Esophagus muscularis mucosa (tissue), 4 donors: ENCODE measurements around the gene KIAA0513. TPM values are rescaled to one million over a fixed set of nuclear protein-coding genes. Genes with fewer than 3 reads are reported as not detected.

Experiments
- DNase-seq: peaks from one replicate; pipeline ENCODE4 v3.0.0-alpha.2; 2017; ENCODE audit errors: extremely low spot score
- H3K27ac ChIP-seq, 4 donors: fragments of 200-600 bp; sonication (generic); replicated peaks in 1 of 4; 1 replicate in 3 of 4; 2 replicates in 1 of 4; pipeline ENCODE4 v1.5.1; 2016 to 2019; ENCODE audit warnings: mild to moderate bottlenecking in 1 of 4
- H3K27me3 ChIP-seq, 4 donors: fragments of 200-600 bp; sonication (generic); one replicate each; pipeline versions ENCODE4 v1.5.1 to v1.6.0; 2016 to 2019
- H3K36me3 ChIP-seq, 4 donors: fragments of 200-600 bp; sonication (generic); one replicate each; pipeline ENCODE4 v1.5.1; 2016 to 2019
- H3K4me1 ChIP-seq, 4 donors: fragments of 200-600 bp; sonication (generic); one replicate each; pipeline ENCODE4 v1.5.1; 2016 to 2019
- H3K4me3 ChIP-seq, 4 donors: fragments of 200-600 bp; sonication (generic); 1 replicate in 2 of 4; 2 replicates in 2 of 4; pipeline ENCODE4 v1.5.1; 2016 to 2019; ENCODE audit warnings: mild to moderate bottlenecking in 4 of 4, moderate library complexity in 1 of 4
- H3K9me3 ChIP-seq, 4 donors: fragments of 200-600 bp; sonication (generic); 1 replicate in 3 of 4; 2 replicates in 1 of 4; pipeline ENCODE4 v1.5.1; 2016 to 2019
- EP300 ChIP-seq: sonication (generic); formaldehyde crosslinking; IDR thresholded peaks from one replicate; pipeline ENCODE4 v1.6.1; 2017; ENCODE audit warnings: antibody characterized with exemption
- POLR2A ChIP-seq: fragments of 450-650 bp; IDR thresholded peaks from one replicate; pipeline ENCODE4 v1.6.1; 2017; ENCODE audit warnings: antibody characterized with exemption, moderate library complexity, mild to moderate bottlenecking, low read depth
- POLR2AphosphoS5 ChIP-seq, 2 donors: sonication (generic); formaldehyde crosslinking; IDR thresholded peaks; one replicate each; pipeline ENCODE4 v1.6.1; 2017; ENCODE audit warnings: antibody characterized with exemption in 2 of 2
- WGBS: methylation state at CpG from one replicate; pipeline ENCODE4 v1.1.5; 2018; 5-methylcytosine and 5-hydroxymethylcytosine counted together
- intact Hi-C: fragments of 100-400 bp; cut with DNase I; formaldehyde crosslinking; loops from one replicate; pipeline ENCODE4 v1.15.1; 2023
- total RNA-seq, 4 donors: library from RNA; depleted of rRNA; stranded (reverse); fragments of >200 nt; gene quantifications; one replicate each; pipeline versions ENCODE4 v1.1.0 to v1.2.1, GENCODE V29; 2016
- TF ChIP-seq, protein P1 (sequence below), 3 experiments: fragments of 200-600 bp in 2 of 3; fragments of 450-650 bp in 1 of 3; sonication (generic) in 2 of 3; IDR thresholded peaks; one replicate each; pipeline ENCODE4 v1.5.1; 2017 to 2019; ENCODE audit warnings: antibody characterized with exemption in 3 of 3, mild to moderate bottlenecking in 2 of 3, moderate library complexity in 1 of 3

KIAA0513 gene
- total RNA-seq, 4 donors from 2014 or later = 16.4 to 28.8 (median 23.4) TPM

DNA sequence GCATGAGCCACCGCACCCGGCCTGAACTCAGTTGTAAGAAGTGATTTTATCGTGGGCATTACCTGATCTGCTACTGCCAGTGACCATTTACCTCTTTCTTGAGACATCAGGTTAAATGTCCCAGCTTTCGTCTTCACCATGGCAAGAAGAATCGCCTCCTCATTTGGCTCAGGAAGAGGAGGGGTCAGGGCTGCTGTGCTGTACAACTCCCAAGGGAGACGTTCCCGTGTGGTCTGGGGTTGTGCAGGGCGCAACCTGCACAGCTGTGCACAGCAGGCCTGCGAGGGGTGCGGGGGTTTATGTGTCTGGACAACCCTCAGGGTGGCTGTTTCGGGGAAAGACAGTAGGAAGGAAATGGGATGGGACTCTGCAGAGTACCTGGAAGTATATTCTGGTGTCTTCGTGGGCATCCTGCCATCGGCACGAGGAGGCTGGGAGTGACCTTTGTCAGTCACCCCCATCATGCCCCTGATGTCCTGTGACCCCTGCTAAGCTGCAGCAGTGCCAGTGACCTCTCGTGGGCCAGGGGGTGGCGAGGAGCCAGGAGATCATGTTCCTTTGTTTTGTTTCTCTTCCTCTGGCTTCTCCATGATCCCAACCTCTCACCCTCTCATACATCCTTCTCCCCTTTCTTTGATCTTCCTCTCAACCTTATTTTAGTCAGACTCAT is 57.4 kb downstream of the KIAA0513 start:
- Histone ChIP-seq H3K36me3 (peaks cover 2 to 47% (median 28%) of the 10 kb centered on the region in 4 donors), H3K9me3 (no peaks in the 10 kb centered on the region), H3K27ac (no peak overlapping the region), H3K27me3 (no peaks in the 10 kb centered on the region), H3K4me3 (no peak overlapping the region), H3K4me1 (peaks cover 8 to 16% (median 15%) of the 10 kb centered on the region in 4 donors)
- intact Hi-C loops = no loop called here
- TF ChIP-seq POLR2AphosphoS5 (IDR thresholded peaks at IDR 0.05) = no peak
- TF ChIP-seq POLR2A = no peak
- no peak for DNase-seq
- WGBS = 88% methylated on average over 14 of the region's 16 CpGs

DNA sequence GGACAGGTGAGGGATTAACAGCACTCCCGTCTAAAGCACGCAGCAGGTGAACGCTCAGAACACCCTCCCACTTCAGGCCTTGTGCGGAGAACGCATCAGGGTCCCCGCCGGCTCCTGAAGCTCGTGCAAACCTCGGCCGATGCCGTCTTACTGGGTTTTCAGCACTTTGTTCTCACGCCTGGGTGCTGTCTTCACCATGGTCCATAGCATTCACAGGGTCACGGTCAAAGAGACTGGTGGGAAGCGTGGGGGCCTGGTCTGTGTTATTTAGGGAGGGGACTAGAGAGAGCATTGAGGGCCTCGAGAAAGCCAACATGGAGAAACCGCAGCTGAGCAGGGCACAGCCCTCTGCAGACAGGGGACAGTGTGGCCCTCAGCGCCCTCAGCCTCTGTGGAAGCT is 58.1 kb downstream of the KIAA0513 start:
- no peak for DNase-seq
- Histone ChIP-seq H3K4me3 (no peak overlapping the region), H3K9me3 (no peaks in the 10 kb centered on the region), H3K27me3 (no peaks in the 10 kb centered on the region), H3K36me3 (peaks cover 0 to 42% (median 24%) of the 10 kb centered on the region in 4 donors), H3K4me1 (peaks cover 10 to 23% (median 19%) of the 10 kb centered on the region in 4 donors), H3K27ac (no peak overlapping the region)
- intact Hi-C loops = no loop called here
- WGBS = 95% methylated on average over 13 of the region's 17 CpGs
- TF ChIP-seq, protein P1, sequence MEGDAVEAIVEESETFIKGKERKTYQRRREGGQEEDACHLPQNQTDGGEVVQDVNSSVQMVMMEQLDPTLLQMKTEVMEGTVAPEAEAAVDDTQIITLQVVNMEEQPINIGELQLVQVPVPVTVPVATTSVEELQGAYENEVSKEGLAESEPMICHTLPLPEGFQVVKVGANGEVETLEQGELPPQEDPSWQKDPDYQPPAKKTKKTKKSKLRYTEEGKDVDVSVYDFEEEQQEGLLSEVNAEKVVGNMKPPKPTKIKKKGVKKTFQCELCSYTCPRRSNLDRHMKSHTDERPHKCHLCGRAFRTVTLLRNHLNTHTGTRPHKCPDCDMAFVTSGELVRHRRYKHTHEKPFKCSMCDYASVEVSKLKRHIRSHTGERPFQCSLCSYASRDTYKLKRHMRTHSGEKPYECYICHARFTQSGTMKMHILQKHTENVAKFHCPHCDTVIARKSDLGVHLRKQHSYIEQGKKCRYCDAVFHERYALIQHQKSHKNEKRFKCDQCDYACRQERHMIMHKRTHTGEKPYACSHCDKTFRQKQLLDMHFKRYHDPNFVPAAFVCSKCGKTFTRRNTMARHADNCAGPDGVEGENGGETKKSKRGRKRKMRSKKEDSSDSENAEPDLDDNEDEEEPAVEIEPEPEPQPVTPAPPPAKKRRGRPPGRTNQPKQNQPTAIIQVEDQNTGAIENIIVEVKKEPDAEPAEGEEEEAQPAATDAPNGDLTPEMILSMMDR (IDR thresholded peaks at IDR 0.05) = no peak
- TF ChIP-seq EP300 (no peak), POLR2AphosphoS5 (IDR thresholded peaks at IDR 0.05) (no peak), POLR2A (no peak)

DNA sequence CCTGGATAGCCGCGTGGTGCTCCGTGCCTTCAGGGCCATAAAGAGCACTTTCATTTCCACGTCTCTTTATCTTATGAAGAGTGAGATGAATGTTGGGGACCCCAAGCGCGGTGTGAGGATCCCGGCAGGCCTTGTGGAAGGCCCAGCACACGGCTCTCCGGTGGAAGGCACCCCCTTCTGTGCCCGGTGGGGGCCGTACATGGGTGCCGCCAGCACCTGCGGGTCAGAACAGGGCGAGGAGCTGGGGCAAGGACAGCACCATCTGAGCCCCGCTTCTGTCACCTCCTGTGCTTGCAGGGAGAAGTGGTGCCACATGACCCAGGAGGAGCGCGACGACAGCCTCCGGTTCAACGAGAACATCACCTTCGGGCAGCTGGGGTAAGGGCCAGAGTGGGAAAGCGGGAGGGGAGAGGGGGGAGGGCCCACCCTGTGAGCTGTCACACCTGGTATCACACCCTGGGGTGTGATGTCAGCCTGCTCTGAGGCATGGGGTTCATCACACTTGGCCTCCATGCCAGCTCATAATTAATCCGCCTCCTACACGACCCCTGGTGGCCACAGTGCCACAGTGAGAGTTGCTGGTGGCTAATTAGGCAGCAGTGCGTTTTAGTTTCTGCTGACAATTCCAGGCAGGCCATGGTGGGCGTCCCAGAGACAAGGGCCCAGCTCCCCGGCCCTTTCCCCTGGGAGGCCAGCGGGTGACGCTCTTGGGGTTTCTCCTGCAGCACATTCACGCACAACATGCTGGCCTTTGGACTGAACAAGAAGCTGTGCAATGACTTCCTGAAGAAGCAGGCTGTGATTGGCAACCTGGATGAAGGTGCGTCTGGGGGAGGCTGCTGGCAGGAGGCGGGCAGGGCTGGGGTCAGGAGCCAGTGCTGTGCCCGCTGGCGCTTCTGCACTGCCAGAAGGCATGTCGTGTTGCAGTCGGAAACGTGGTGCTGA is 59.0 kb downstream of the KIAA0513 start:
- Histone ChIP-seq H3K27ac (no peak overlapping the region), H3K27me3 (no peaks in the 10 kb centered on the region), H3K4me3 (no peak overlapping the region), H3K36me3 (peaks cover 0 to 33% (median 16%) of the 10 kb centered on the region in 4 donors), H3K9me3 (no peaks in the 10 kb centered on the region), H3K4me1 (peaks cover 10 to 26% (median 21%) of the 10 kb centered on the region in 4 donors)
- intact Hi-C loops = no loop called here
- TF ChIP-seq POLR2A (no peak), EP300 (no peak), POLR2AphosphoS5 (IDR thresholded peaks at IDR 0.05) (peak; percentile 14 to 58)
- TF ChIP-seq, protein P1 (IDR thresholded peaks at IDR 0.05) = peak; percentile 67 to 78 (median 75)
- 80% methylated on average over 25 of the region's 37 CpGs for WGBS
- DNase-seq = no peak

DNA sequence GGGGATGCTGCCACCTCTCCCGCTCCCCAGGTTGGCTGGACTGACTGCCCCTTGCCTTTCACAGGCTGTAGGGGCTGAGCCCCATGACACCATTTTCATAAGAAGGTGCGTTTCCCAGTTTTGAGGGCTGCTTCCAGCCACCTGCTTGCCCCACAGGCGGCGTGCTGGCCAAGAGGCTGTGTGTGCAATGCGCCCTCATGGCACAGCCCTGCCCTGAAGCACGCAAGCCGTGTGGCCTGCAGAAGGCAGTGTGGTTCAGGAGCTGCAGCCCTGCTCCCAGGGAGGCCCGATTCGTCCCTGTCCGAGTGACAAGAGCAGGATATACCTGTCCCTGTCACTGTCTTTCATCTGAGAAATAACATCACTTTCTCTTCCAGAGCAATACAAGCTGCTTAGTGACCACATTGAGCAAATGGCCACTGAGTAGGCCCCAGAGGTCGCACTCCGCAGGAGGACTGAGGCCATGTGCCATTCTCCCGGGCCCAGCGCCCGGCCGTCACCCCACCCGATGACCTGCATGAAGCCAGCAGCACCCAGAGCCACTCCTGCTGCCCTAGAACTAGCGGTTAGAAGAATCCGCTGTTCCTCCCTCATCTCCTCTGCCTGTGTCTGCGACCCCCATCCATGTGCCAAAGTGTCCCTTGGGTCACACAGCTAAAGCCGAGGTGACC is 60.4 kb downstream of the KIAA0513 start:
- intact Hi-C loops = no loop called here
- WGBS = 97% methylated on average over 11 of the region's 21 CpGs
- Histone ChIP-seq H3K9me3 (no peaks in the 10 kb centered on the region), H3K27me3 (no peaks in the 10 kb centered on the region), H3K27ac (no peak overlapping the region), H3K36me3 (peaks cover 0 to 25% (median 12%) of the 10 kb centered on the region in 4 donors), H3K4me3 (no peak overlapping the region), H3K4me1 (peaks cover 10 to 26% (median 21%) of the 10 kb centered on the region in 4 donors)
- DNase-seq = no peak
- no peak for TF ChIP-seq POLR2AphosphoS5 (IDR thresholded peaks at IDR 0.05)
- TF ChIP-seq POLR2A = no peak
- TF ChIP-seq EP300 = no peak

DNA sequence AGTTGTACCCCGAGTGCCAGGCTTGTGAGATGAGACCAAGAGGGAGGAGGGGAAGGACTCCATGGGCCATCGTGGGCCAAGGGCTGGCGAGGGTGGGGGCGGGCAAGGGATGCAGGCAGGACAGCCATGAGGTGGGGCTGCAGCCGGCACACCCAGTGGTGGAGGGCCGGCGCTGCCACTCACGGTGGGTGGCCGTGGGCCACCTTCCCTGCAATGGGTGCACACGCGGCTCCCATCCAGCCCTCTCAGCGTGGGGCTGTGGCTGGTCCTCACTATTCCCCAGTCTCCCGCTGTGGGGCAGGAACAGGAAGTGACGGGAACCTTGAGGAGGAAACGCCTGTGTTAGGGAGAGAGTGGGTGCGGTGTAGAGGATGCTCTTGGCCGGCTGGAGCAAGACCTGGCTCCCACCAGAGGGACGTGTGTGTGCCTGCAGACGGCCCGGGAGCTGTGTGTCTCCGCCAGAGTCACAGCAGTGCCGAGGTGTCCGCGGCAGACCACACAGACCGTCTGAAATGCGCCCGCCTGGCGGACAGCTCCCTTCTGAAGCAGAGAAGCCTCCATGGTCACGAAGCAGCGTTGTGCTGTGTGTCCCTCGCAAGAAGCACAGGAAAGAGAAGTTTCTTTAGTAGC is 61.1 kb downstream of the KIAA0513 start:
- DNase-seq = no peak
- Histone ChIP-seq H3K27ac (no peak overlapping the region), H3K36me3 (peaks cover 0 to 24% (median 12%) of the 10 kb centered on the region in 4 donors), H3K4me1 (peaks cover 10 to 26% (median 21%) of the 10 kb centered on the region in 4 donors), H3K4me3 (no peak overlapping the region), H3K27me3 (no peaks in the 10 kb centered on the region), H3K9me3 (no peaks in the 10 kb centered on the region)
- TF ChIP-seq POLR2A (no peak), POLR2AphosphoS5 (IDR thresholded peaks at IDR 0.05) (no peak), EP300 (no peak)
- TF ChIP-seq, protein P1 (IDR thresholded peaks at IDR 0.05) = no peak
- intact Hi-C loops = no loop called here
- WGBS = 86% methylated on average over 21 of the region's 31 CpGs
